Endothelial cell of hepatic sinusoid (primary cell): ENCODE data around the gene PON1.

ENCODE experiments used
- in situ Hi-C: cut with HindIII; loops from 2 replicates; pipeline ENCODE4 v1.10.0; 2017; ENCODE audit warnings: low sequenced_read_pairs

Gene PON1

DNA sequence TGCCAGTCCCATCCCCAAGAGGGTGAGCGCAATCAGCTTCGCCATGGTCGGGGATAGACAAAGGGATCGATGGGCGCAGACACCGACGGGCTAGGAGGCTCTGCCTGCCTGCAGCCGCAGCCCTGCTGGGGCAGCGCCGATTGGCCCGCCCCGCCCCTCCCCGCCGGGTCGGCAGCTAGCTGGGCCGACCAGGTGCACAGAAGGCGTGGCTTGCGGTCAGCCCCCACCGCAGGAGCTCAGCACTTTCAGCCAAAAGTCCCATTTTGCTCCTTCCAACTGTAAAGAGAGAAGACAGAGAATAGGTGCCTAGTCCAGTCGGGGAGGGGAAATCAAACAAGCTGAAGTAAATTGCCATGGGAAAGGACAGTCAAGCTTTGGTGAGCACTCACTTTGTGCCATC lies at the start of gene PON1:
Gene PON1 (minus strand): TSS at position 102 of the 400 bp plus-strand sequence. CDS start 57 bp downstream, at position 45.
- in situ Hi-C loops, result no loop called here

DNA sequence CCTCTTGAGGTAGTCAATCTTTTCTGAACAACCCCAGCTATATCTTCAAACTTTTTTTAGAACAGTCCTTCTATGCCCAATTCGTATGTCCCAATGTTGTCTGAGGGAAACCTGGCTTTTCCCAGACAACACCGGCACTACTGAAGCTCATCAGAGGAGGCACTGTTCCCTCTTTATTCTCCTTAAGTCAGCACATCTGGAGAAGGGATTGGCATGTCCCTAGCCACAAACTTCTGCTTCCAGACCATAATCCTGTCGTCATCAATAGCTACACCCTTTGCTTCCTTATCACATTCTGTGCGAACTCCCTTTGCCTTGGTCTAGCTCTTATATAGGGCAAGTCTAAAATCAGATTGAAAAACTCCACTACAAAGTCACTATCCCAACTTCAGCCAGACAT lies 49.0 kb upstream of the PON1 start:
- in situ Hi-C loops, result no loop called here

DNA sequence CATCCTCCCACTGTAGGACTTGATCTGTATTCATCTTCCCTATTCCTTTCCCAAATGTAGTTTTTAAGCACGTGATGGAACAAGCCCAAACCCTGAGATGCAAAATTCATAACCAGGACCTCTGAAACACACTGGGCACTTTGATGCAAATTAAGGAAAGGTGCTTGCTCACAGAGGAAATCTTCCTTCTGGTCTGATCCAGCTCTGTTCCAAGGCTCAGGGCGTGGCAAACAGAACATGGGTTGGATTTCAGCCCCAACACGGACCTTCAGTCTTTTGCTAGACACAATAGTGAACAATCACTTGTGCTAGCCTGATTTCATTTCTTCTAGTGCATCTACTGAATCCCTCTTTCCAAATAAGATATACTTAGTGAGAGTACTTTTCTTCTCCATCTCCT lies 43.9 kb upstream of the PON1 start:
- in situ Hi-C loops, result no loop called here

- in situ Hi-C loops, result no loop called here
These were observed 43.3 kb upstream of the PON1 start for GRCh38 chr7:95367606-95368005.

DNA sequence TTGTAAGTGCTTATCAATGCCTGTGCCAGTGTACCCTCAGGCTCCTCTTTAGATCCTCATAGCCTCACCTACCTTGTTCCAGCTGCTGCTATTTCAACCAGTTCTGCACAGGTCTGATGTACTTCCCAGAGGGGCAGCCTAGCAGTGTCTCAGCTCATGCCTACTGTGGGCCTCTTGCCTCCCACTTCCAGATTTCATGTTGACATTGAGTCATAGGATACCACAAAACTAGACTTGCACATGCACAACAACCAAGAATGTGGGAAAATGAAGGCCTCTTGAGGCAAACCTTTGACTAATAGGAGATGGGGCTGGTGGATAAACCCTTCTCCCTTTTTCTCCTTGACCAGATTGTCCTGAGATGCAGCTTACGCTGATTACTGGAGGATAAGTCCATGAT lies 40.8 kb upstream of the PON1 start:
- in situ Hi-C loops, result no loop called here

DNA sequence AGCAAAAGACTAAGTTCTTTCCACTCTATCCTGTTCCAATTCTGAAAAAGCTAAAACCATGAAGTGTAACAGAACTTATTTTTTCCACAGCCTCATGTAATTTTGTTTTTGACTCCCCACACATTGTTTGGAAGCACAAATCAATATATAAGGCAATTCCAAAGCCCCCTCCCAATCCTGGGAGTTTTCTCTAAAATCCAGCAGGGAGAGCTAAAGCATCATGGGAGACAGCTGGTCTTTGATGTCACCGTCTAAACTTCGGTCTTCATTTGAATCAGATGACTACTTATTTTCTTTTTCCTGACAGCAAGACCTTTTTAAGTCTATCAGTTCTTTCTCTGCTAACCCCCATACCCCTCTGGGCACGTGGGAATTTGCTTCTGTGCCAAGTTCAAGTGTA lies 33.3 kb upstream of the PON1 start:
- in situ Hi-C loops, result no loop called here

DNA sequence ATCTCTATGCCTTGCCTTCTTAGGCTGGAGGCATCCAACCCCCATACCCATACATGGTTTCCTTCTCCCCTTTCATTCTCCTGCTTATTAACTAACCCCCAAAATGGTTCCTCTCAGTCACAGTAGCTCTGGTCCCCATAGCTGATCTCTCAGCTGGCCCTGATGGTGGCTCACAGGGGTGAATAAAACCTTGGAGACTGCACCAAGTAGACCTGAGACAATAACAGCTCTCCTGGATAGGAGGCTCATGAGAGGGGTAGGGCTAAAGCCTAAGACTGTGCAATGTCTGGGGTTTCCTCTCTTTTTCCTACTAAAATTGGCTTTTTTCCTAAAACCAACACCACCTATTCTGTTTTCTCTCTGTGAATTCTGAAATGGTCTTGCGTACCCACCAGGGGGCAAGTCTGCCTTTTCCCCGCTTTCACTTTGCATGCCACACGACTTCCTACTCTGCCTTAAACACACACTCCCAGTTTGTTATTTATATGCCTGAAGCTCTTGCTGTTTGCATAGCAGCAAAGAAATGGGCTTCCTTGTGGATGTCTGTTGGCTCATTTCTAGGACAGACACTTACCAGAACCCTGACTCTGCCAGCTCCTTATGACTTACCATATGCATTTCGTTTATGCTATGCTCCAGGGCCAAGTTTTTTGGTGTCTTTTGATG lies 18.4 kb upstream of the PON1 start:
- in situ Hi-C loops, result no loop called here

GRCh38 chr7:95342029-95342428 lies 17.7 kb upstream of the PON1 start:
- in situ Hi-C loops, result no loop called here

DNA sequence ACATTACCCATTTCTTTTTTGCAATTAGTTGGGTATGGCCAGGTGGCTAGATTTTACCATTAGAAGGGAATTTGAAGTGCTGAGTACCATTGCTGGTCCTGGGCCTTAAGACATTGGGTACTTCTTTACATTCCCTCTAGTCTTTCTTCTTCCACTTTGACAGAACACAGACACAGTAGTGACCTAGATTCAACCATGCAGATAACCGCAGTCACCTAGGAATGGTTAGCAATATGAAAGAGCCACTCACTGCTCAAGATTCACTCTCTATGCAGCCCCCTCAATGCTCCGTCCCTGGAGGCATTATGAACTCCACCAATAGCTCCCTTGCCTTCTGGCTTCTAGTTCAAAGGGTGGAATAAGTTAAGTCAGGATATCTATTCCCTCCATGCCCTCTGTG lies 16.2 kb upstream of the PON1 start:
- in situ Hi-C loops, result no loop called here

DNA sequence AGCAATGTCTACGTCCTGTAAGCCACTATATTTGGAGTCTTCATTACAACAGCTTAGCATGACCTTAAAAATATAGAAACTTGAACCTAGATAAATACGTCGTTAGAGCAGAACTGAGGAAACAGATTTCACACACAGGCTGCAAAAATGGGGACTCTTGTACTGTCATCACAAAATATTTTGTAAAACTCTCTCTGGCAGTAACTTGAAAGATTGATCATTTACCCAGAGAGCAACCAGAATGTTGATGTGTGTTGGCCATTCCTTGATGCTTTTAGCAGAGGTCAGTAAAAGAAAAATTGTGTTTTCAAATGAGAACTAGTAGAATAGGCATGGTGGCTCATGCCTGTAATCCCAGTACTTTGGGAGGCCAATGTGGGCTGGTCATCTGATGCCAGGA lies 14.5 kb upstream of the PON1 start:
- in situ Hi-C loops, result no loop called here

GRCh38 chr7:95335093-95335492 lies 10.8 kb upstream of the PON1 start:
- in situ Hi-C loops, result no loop called here

DNA sequence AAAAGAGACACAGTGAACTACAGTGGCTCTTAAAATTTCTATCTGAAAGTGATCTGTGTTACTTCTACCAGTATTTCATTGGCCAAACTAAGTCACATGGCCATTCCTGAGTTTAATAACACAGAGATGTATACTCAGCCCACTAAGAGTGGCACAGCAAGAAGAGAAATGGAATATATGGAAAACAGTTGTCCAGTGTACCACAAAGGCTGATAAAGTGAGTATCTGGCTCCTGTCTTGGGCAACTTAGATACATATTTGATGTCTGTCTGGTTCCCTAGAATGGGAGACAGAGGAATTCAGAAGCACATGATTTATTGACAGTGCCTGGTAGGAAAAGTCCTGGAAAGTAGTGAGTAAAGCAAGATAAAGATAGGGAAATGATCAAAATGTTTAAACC lies 10.1 kb upstream of the PON1 start:
- in situ Hi-C loops, result no loop called here

GRCh38 chr7:95330961-95331337 lies 6.6 kb upstream of the PON1 start:
- in situ Hi-C loops, result no loop called here

- in situ Hi-C loops, result no loop called here
These were observed 6.0 kb upstream of the PON1 start for GRCh38 chr7:95330204-95330960.

DNA sequence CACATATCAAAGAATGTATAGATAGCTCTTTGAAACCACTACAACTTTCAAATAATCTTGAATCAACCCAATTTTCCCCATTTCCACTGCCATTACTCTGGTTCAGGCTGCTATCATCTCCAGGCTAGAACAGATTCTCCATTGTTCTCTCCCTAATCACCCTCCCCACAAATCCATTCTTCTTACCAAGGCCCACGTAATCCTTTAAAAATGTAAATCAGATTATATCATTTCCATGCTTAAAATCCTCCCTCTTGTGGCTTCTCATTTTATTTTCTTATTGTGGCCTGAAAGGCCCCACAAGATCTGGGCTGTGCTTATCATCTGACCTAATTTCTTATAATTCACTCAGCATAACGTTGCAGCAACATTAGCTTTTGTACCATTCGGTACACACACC lies 3.0 kb upstream of the PON1 start:
- in situ Hi-C loops, result no loop called here

DNA sequence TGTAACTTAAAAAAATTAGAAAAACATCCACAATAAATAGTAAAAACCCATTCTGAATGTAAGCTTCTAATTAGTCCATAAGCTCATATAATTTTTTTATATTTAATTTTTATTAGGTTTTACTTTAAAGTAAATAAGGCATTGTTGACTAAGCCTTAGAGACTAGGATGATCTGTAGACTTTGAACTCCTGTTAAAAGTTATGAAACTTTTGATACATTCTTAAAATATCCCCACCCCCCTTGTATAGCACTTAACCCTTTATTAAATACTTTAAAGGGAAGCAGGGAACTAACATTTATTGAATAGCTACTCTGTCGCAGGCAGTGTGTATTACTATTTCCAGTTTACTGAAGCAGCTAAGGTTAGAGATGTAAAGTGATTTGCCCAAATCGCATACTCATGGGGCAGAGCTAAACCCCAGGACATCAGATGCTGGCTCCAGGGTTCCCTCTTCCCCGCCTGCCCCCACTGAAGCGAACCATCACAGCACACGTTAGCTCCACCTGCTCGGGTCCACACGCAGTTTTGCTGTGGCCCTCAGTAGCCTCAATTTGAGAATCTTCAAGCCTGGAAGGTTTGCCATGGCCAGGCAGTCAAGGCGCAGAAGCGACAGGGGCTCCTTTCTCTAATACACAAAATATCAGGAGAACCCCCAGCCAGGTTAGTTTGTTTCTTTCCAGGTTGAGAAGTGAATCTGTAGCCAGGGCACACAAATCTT lies 762 bp downstream of the PON1 start:
- in situ Hi-C loops, result no loop called here

GRCh38 chr7:95322854-95323253 lies 1.5 kb downstream of the PON1 start:
- in situ Hi-C loops, result no loop called here

DNA sequence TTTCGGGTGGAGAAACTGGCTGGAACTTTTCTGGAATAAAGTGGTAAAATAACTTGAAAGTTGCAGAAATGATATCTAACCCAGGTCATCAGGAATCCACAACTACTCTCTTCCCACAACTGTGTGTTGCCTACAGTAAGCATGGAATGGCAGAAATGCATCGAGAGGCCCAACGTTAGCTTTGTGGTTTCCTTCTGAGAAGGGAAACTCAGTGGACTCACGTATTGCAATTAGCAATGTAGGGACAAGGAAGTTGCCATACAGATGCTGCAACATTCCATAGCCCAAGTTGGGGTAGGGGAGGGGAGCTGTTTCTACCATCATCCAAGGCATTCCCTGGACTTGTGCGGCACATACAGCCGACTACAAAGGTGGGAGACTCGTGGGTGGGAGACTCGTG lies 1.9 kb downstream of the PON1 start:
- in situ Hi-C loops, result no loop called here

- in situ Hi-C loops, result no loop called here
These were observed 2.6 kb downstream of the PON1 start for GRCh38 chr7:95321720-95322119.

GRCh38 chr7:95320651-95321050 lies 3.7 kb downstream of the PON1 start:
- in situ Hi-C loops, result no loop called here

DNA sequence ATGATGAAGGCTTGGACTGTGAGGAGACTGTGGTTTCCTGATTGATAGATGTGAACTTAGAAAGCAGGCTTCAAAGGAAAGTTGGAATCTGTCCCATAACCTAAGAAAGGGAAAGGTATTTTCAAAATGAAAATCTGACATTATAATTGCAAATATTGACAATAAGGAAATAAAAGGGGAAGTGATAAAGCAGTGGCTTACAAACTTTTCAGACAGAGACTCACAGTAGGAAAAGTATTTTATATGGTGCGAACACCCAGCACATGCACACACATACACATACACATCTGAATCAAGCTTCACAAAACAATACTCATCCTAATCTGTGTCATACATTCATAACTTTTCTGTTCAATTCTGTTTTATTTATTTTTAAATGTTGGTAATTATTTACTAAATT lies 4.8 kb downstream of the PON1 start:
- in situ Hi-C loops, result no loop called here

DNA sequence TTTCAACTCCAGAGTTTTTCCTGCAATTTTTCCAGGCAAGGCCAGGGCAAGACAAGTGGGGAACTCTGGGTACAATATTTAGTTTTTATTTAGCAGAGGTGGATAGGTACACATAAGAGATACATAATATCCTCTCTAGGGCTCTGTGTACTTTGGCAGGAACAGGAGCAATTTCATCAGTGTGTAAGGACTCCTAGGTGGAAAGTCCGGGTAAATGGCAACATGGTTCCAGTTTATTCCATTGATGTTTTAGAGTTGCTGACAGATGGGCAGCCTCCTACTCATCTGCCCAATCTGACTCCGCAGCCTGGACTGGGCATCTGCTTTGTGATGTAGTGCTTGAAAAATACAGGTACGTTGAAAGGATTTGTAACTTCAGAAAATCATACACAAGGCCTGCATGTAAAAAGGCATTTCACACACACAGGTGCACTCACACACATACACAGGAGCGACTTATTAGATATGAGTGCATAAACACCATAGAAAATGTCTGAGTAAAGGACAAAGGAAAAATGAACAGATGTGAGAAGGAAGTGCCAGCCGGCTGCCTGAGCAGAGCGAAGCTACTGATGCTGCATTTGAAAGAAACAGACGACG lies 5.7 kb downstream of the PON1 start:
- in situ Hi-C loops, result no loop called here
